HG03175 (cell line): ENCODE measurements around the gene VSTM2B.

Experiments
- ATAC-seq: cut with Tn5 transposase; IDR thresholded peaks from one replicate; pipeline ENCODE4 v1.9.1; 2021; ENCODE audit warnings: mild to moderate bottlenecking, moderate library complexity; ENCODE audit not compliant: unreplicated experiment

The VSTM2B gene

GRCh38 chr19:29563486-29564101 is 37.8 kb downstream of the VSTM2B start:
- ATAC-seq, result no peak

- no peak for ATAC-seq
Measured at GRCh38 chr19:29564574-29565005, 38.8 kb downstream of the VSTM2B start.

GRCh38 chr19:29565171-29565570 is 39.4 kb downstream of the VSTM2B start:
- no peak for ATAC-seq

GRCh38 chr19:29566496-29567054 is 40.8 kb downstream of the VSTM2B start:
- no peak for ATAC-seq

- ATAC-seq, result no peak
Measured at GRCh38 chr19:29567366-29567915, 41.6 kb downstream of the VSTM2B start.

GRCh38 chr19:29568036-29569025 is 42.5 kb downstream of the VSTM2B start:
- no peak for ATAC-seq

- no peak for ATAC-seq
Measured at GRCh38 chr19:29569038-29569911, 43.5 kb downstream of the VSTM2B start.

GRCh38 chr19:29571181-29571580 is 45.4 kb downstream of the VSTM2B start:
- no peak for ATAC-seq

- no peak for ATAC-seq
Measured at GRCh38 chr19:29573486-29573885, 47.7 kb downstream of the VSTM2B start.

- ATAC-seq, result no peak
Measured at GRCh38 chr19:29574510-29574909, 48.7 kb downstream of the VSTM2B start.

- no peak for ATAC-seq
Measured at GRCh38 chr19:29576046-29576606, 50.3 kb downstream of the VSTM2B start.

GRCh38 chr19:29576761-29577648 is 51.2 kb downstream of the VSTM2B start:
- peak; percentile 39 for ATAC-seq

- ATAC-seq, result no peak
Measured at GRCh38 chr19:29577649-29577963, 51.8 kb downstream of the VSTM2B start.

- no peak for ATAC-seq
Measured at GRCh38 chr19:29578349-29578748, 52.6 kb downstream of the VSTM2B start.

- ATAC-seq, result no peak
Measured at GRCh38 chr19:29579308-29579910, 53.6 kb downstream of the VSTM2B start.

- ATAC-seq, result no peak
Measured at GRCh38 chr19:29581398-29581797, 55.6 kb downstream of the VSTM2B start.

- no peak for ATAC-seq
Measured at GRCh38 chr19:29583196-29583999, 57.6 kb downstream of the VSTM2B start.

- ATAC-seq, result no peak
Measured at GRCh38 chr19:29586401-29586800, 60.6 kb downstream of the VSTM2B start.
